GM12891 (cell line): ENCODE measurements around the gene TST.

Source experiments
- DNase-seq: peaks from one replicate; pipeline ENCODE4 v3.0.0; 2011; ENCODE audit warnings: low spot score; ENCODE audit not compliant: insufficient read length
- FAIRE-seq: peaks from 2 replicates; lab custom pipeline; 2011; peaks lifted over from hg19 to GRCh38; lab: Jason Lieb, UNC
- PAX5 ChIP-seq: IDR thresholded peaks from 2 replicates; pipeline ENCODE4 v1.6.1; 2011; ENCODE audit warnings: low read length, moderate library complexity, mild to moderate bottlenecking; ENCODE audit not compliant: insufficient read depth, severe bottlenecking
- POLR2A ChIP-seq: IDR thresholded peaks from 2 replicates; pipeline ENCODE4 v1.6.1; 2011; ENCODE audit warnings: low read depth, low read length, control low read depth
- POLR2AphosphoS5 ChIP-seq: IDR thresholded peaks from 2 replicates; pipeline ENCODE4 v1.6.1; 2011; ENCODE audit warnings: low read depth, low read length, control low read depth
- POU2F2 ChIP-seq: IDR thresholded peaks from 2 replicates; pipeline ENCODE4 v1.6.1; 2011; ENCODE audit warnings: low read depth, mild to moderate bottlenecking, control low read depth, low read length, moderate library complexity
- SPI1 ChIP-seq: IDR thresholded peaks from 2 replicates; pipeline ENCODE4 v1.6.1; 2011; ENCODE audit warnings: low read depth, low read length, control low read depth
- TAF1 ChIP-seq: IDR thresholded peaks from 2 replicates; pipeline ENCODE4 v1.6.1; 2011; ENCODE audit warnings: low read depth, low read length, control low read depth

The TST gene

DNA sequence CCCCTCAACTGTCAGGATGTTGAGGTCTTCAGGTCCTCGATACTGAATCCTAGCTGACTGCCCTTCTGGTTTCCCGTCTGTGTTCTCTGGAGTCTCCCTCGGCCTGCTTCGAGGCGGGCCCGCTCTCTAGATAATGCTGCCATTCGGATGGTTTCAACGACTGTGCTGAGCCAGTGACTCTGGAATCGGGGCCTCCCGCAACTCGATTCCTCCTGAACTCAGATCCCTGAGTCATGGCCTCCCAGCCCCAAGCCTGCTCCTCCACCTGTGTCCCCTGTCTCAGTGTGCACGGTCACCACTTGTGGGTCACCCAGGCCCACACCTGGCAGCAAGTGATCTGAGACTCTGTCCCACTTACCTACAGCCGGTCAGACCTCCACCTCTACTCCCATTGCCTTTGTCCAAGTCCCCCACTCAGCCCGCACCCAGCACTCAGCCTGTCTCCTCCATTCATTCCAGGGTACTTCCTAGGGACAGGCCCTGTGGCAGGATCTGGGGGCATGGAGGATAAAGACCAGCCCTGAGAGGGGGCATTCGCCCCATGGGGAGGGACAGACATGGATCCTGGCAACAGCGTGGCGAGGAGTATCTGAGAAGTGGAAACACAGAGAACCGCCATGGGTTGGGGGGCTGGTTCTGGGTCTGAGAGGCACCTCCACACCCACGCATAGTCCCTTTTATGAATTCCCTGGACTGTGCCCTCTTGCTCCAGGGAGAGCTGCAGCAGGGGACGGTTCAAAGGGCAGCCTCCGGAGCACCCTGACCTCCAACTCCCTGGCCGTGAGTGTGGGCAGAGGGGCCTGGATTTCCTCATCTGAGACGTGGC, 14.6 kb upstream of the TST start:
- FAIRE-seq = no peak
- no peak for DNase-seq
- no peak for TF ChIP-seq POU2F2
- TF ChIP-seq POLR2AphosphoS5 = no peak
- no peak for TF ChIP-seq SPI1
- no peak for TF ChIP-seq PAX5
- no peak for TF ChIP-seq POLR2A
- TF ChIP-seq TAF1 = no peak

DNA sequence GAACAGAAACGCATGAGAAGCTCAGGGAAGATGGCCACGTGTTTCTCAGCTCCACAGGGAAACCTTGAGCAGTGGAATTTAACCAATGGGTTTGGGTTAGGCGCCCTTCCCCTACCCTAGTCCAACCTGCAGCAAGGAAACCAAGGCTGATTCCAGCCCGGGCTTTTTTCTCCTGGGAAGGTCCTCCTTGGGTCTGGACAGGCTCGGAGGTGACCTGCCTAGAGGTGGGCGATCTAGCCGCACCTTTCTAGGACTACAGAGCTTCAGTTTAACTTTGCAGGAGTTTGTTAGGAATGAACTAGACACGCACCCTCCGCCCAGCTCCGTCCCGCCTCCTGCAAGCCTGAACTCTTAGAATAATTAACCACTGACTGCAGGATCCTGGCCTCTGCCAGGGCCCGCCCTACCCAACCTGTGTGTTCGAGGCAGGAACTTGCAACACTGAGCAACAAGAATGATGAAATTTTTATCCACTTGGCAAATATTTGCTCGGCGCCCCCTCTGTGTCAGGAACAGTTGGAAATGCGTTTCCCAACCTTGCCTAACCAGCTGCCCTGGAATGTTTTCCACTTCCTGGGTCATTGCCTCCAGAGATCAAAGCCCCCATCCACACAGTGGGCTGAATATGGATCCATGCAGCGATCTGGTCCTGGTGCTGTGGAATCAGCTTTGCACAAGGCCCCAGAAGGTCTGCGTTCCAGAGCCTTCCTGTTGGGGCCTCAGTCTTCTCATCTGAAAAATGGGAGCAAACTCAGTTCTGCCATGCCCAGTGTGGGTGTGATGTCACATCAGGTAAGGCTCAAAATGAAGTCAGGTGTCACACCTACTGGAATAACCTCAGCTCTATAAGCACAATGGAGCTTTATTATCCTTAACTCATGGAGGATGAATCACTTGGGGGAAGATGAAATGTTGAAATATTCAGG, 13.6 kb upstream of the TST start:
- no peak for FAIRE-seq
- TF ChIP-seq SPI1 (no peak), TAF1 (no peak), POLR2A (no peak), POU2F2 (no peak), PAX5 (no peak), POLR2AphosphoS5 (no peak)
- no peak for DNase-seq

DNA sequence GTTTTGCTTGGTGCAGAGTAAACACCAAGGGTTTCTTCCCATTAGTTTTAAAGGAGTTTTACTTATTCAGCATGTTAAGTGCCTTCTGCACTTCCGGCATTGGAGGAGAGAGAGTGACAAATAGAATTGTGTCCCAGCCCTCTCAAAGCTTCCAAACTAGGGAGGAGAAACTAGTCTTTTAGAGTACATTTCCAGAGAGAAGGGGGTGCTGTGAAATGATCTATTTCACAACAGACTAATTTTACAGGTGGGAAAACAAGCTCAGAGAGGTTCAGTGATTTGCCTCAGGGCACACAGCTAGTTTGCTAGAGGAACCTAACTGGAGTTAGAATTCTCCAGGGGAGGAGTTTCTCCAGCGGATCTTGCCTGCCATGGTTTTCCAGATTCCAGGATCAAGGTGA, 12.9 kb upstream of the TST start:
- TF ChIP-seq PAX5 (no peak), POLR2AphosphoS5 (no peak), SPI1 (no peak), POU2F2 (no peak), TAF1 (no peak), POLR2A (no peak)
- FAIRE-seq = no peak
- DNase-seq = no peak

GRCh38 chr22:37030560-37031281, 11.5 kb upstream of the TST start:
- no peak for FAIRE-seq
- TF ChIP-seq POU2F2 (no peak), POLR2AphosphoS5 (no peak), PAX5 (no peak), SPI1 (no peak), TAF1 (no peak), POLR2A (no peak)

GRCh38 chr22:37028692-37029674, 9.7 kb upstream of the TST start:
- DNase-seq (no peak), FAIRE-seq (no peak)
- TF ChIP-seq POLR2A (no peak), PAX5 (no peak), POU2F2 (no peak), SPI1 (no peak), TAF1 (no peak), POLR2AphosphoS5 (no peak)

More at GRCh38 chr22:37030560-37031281, 11.5 kb upstream of the TST start:
- DNase-seq = no peak

- FAIRE-seq = no peak
- TF ChIP-seq POLR2A = no peak
- no peak for DNase-seq
Observed at GRCh38 chr22:37027556-37027955, 8.3 kb upstream of the TST start.

DNA sequence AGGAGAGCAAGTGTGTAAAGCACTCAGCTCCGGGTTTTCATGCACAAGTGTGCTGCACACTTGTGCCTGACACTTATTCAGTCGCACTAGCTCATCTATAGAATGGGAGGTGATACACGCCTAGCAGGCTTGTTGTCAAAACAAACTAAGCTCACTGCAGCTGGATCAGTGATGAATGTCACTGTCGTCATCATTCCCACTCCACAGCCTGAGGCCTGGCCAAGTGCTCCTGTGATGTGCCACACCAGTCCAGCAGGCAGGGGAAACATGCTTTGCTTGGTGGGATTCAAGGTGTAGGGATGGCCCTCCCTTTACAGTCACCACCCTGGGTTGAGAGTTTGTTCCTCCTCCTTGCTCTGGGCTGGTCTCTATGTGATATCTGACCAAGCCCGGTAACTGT, 7.1 kb upstream of the TST start:
- no peak for FAIRE-seq
- DNase-seq = no peak
- TF ChIP-seq POLR2AphosphoS5 (no peak), PAX5 (no peak), POLR2A (no peak), TAF1 (no peak), SPI1 (no peak), POU2F2 (no peak)

DNA sequence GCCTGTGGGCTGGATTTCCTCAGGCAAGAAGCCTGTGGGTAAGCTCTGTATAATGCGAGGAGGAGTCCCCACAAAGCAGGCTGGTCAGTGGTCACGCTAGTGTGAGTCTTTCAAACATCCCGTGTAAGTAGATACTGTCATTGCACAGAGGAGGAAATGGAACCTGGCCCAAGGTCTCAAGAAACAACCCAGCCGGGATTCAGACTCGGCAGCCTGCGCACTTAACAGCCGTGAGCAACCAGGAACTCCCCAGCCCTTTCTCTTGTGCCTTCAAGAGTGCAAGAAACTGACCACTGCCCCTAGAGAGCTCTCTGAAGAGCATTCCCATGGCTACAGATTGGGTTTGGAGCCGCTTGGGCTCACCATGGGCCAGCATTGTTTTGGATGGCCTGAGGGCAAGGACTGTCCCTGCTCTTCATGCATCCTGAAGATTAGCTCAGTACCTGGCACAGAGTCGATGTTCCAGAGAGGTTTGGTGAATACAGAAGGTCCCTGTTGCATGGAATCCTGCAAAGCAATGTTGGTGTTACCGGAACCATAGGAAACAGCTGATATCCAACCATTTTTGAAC, 6.3 kb upstream of the TST start:
- DNase-seq (no peak), FAIRE-seq (no peak)
- no peak for TF ChIP-seq PAX5
- no peak for TF ChIP-seq POLR2A
- TF ChIP-seq POU2F2 = no peak
- TF ChIP-seq POLR2AphosphoS5 = no peak
- TF ChIP-seq TAF1 = no peak
- TF ChIP-seq SPI1 = no peak
